Left ventricle myocardium inferior (tissue), 1 donor: ENCODE measurements around the gene FRRS1. TPM values are rescaled to one million over a fixed set of nuclear protein-coding genes. Genes with fewer than 3 reads are reported as not detected.

Experiments used
- DNase-seq: peaks from one replicate; pipeline ENCODE4 v3.0.0-alpha.2; 2020
- H3K27ac ChIP-seq: fragments of 200-600 bp; replicated peaks from 2 replicates; pipeline ENCODE4 v1.8.0; 2021
- H3K27me3 ChIP-seq: fragments of 200-600 bp; 2 replicates; pipeline ENCODE4 v1.8.0; 2021; ENCODE audit warnings: low read depth
- H3K36me3 ChIP-seq: fragments of 200-600 bp; 2 replicates; pipeline ENCODE4 v1.8.0; 2021
- H3K4me1 ChIP-seq: fragments of 200-600 bp; 2 replicates; pipeline ENCODE4 v1.8.0; 2021
- H3K4me3 ChIP-seq: fragments of 200-600 bp; 2 replicates; pipeline ENCODE4 v1.8.0; 2021; ENCODE audit warnings: mild to moderate bottlenecking, moderate library complexity
- H3K9me3 ChIP-seq: fragments of 200-600 bp; replicated peaks from 2 replicates; pipeline ENCODE4 v1.8.0; 2021
- intact Hi-C: fragments of 100-400 bp; cut with micrococcal nuclease; formaldehyde crosslinking; loops from one replicate; pipeline ENCODE4 v1.11.0; 2022
- total RNA-seq: library from RNA; stranded (reverse); fragmentation: NEBNext Ultra II Directional; extraction: Animal tissue kit (Norgen Biotek cat#: 25700); gene quantifications from one replicate; pipeline ENCODE4 v1.2.1, GENCODE V29; 2021
- TF ChIP-seq, protein P1 (sequence below): fragments of 200-600 bp; IDR thresholded peaks from 2 replicates; pipeline ENCODE4 v1.8.0; 2021; ENCODE audit warnings: antibody characterized with exemption, mild to moderate bottlenecking, borderline replicate concordance
- donor health status: DM: no; HTN: yes; CAD: no; lungs with severe emphysema.

Gene FRRS1
- total RNA-seq, 1 donor from 2014 or later, result 3.8 TPM

DNA sequence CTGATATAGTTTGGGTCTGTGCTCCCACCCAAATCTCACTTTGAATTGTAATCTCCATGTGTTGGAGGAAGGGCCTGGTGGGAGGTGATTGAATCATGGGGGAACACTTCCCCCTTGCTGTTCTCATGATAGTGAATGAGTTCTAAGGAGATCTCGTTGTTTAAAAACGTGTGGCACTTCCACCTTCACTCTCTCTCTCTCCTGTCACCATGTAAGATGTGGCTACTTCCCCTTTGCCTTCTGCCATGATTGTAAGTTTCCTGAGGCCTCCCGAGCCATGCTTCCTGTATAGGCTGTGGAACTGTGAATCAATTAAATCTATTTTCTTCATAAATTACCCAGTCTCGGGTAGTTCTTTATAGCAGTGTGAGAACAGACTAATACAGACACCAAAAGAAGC, 40.4 kb downstream of the FRRS1 start:
- Histone ChIP-seq H3K4me1 (peaks cover 25% of the 10 kb centered on the region), H3K27me3 (no peaks in the 10 kb centered on the region), H3K27ac (peak overlapping the region; percentile 86), H3K9me3 (no peaks in the 10 kb centered on the region), H3K4me3 (no peak overlapping the region), H3K36me3 (peaks cover 4% of the 10 kb centered on the region)
- DNase-seq, result no peak
- TF ChIP-seq, protein P1, sequence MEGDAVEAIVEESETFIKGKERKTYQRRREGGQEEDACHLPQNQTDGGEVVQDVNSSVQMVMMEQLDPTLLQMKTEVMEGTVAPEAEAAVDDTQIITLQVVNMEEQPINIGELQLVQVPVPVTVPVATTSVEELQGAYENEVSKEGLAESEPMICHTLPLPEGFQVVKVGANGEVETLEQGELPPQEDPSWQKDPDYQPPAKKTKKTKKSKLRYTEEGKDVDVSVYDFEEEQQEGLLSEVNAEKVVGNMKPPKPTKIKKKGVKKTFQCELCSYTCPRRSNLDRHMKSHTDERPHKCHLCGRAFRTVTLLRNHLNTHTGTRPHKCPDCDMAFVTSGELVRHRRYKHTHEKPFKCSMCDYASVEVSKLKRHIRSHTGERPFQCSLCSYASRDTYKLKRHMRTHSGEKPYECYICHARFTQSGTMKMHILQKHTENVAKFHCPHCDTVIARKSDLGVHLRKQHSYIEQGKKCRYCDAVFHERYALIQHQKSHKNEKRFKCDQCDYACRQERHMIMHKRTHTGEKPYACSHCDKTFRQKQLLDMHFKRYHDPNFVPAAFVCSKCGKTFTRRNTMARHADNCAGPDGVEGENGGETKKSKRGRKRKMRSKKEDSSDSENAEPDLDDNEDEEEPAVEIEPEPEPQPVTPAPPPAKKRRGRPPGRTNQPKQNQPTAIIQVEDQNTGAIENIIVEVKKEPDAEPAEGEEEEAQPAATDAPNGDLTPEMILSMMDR, result no peak
- intact Hi-C loops, result no loop called here

GRCh38 chr1:99723251-99723650, 43.2 kb downstream of the FRRS1 start:
- TF ChIP-seq, protein P1, result no peak
- no peak overlapping the region for H3K4me3 ChIP-seq

DNA sequence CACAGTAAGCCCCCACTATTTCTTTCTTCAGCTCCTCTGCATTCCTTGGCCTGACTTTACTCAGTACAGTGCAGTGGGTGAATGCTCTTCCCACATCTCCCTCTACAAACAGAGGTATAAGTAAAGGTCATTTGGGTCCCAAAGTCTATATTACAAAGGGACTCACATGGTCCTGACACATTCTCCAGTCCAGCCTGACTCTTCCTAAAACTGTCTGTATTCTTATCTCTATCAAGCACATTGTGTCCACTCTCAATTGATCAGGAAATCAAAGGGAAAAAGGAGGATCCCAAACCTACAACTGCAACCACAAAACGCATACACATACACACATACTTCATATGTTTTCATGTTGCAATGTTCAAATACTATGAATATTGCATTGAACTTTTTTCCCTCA, 49.4 kb downstream of the FRRS1 start:
- intact Hi-C loops, result no loop called here
- no peaks in the 10 kb centered on the region for H3K4me1 ChIP-seq

More at GRCh38 chr1:99723251-99723650, 43.2 kb downstream of the FRRS1 start:
- intact Hi-C loops, result no loop called here
- no peaks in the 10 kb centered on the region for H3K27me3 ChIP-seq
- no peak for DNase-seq
- peaks cover 13% of the 10 kb centered on the region for H3K36me3 ChIP-seq
- H3K4me1 ChIP-seq, result peaks cover 13% of the 10 kb centered on the region
- H3K27ac ChIP-seq, result no peak overlapping the region
- no peaks in the 10 kb centered on the region for H3K9me3 ChIP-seq

DNA sequence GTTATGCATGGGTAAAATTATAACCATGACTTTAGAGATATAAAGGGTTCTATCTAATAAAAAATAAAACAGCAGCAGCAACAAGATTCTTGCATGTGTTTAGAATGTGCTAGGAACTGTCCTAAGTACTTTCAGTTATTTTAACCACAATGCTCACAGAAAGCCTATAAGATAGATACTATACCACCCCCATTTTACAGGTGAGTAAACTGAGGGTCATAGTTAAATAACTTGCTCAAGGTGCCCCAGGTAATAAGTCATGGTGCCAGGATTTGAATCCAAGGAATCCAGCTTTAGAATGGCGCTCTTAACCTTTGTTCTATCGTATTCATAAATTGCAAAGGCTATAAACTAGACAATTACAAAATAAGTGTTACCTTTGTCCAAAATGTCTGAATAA, 53.4 kb downstream of the FRRS1 start:
- Histone ChIP-seq H3K4me1 (no peaks in the 10 kb centered on the region), H3K4me3 (no peak overlapping the region), H3K36me3 (peaks cover 67% of the 10 kb centered on the region), H3K27me3 (no peaks in the 10 kb centered on the region), H3K27ac (no peak overlapping the region), H3K9me3 (no peaks in the 10 kb centered on the region)
- intact Hi-C loops, result no loop called here
- TF ChIP-seq, protein P1, result no peak
- no peak for DNase-seq

More for the DNA sequence above, 49.4 kb downstream of the FRRS1 start:
- H3K4me3 ChIP-seq, result no peak overlapping the region
- no peak overlapping the region for H3K27ac ChIP-seq
- TF ChIP-seq, protein P1, result no peak
- no peaks in the 10 kb centered on the region for H3K27me3 ChIP-seq
- H3K36me3 ChIP-seq, result peaks cover 50% of the 10 kb centered on the region
- no peak for DNase-seq
- no peaks in the 10 kb centered on the region for H3K9me3 ChIP-seq

- intact Hi-C loops, result no loop called here
- Histone ChIP-seq H3K27me3 (no peaks in the 10 kb centered on the region), H3K27ac (no peak overlapping the region), H3K9me3 (no peaks in the 10 kb centered on the region), H3K4me1 (no peaks in the 10 kb centered on the region), H3K4me3 (no peak overlapping the region), H3K36me3 (peaks cover 55% of the 10 kb centered on the region)
- DNase-seq, result no peak
- TF ChIP-seq, protein P1, result no peak
Measured at GRCh38 chr1:99710994-99711393, 55.4 kb downstream of the FRRS1 start.
